ENCODE results near the gene STIMATE. TPM values are rescaled to one million over a fixed set of nuclear protein-coding genes. Genes with fewer than 3 reads are reported as not detected.
A peak's percentile ranks its signal among the peaks of the same experiment; 100 is the strongest.

The STIMATE gene
- total and polyA plus RNA-seq, 9 of the 15 experiments (the other 6 are each of a cell fraction or from before 2014, with no cell fraction given) = 0.14 to 7.7 (median 4.9) TPM

DNA sequence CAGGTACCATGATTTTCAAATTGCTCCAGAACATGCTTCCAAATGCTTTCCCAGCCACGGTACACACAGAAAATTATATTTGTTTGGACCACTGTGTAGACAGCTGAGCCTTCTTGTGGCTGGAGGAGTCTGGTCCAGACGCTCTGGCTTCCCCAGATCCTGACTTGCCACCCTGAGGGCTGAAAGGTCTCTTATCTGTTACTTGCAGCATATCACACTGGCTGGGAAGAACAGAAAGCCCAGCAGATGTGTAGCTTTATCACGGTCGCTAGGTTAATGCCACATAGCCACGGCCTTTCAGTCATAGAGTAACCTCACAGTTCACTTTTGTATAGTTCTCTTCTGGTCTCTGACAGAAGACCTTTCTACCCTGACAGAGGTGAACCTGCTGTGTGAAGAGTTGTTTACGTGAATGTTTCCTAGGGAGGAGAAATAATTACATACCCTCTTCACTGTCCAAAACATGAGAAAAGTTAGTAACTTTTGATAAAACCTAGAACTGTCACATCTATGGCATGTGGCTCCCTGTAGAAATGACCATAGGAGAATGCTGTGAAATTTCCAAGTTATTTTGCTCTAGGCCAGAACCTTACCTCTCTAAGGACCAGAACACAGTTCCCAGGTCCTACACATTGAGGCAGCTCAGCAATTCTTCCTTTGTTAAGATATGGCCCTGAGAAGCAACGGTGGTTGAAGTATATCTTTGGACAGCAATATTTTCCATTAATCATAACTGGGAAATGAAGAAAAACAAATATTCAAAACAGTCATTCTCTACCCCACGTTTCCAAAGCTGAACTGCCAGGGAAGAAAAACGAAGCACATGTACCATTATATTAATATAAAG lies 15.8 kb upstream of the STIMATE start (continued):
- TF ChIP-seq, protein P1, sequence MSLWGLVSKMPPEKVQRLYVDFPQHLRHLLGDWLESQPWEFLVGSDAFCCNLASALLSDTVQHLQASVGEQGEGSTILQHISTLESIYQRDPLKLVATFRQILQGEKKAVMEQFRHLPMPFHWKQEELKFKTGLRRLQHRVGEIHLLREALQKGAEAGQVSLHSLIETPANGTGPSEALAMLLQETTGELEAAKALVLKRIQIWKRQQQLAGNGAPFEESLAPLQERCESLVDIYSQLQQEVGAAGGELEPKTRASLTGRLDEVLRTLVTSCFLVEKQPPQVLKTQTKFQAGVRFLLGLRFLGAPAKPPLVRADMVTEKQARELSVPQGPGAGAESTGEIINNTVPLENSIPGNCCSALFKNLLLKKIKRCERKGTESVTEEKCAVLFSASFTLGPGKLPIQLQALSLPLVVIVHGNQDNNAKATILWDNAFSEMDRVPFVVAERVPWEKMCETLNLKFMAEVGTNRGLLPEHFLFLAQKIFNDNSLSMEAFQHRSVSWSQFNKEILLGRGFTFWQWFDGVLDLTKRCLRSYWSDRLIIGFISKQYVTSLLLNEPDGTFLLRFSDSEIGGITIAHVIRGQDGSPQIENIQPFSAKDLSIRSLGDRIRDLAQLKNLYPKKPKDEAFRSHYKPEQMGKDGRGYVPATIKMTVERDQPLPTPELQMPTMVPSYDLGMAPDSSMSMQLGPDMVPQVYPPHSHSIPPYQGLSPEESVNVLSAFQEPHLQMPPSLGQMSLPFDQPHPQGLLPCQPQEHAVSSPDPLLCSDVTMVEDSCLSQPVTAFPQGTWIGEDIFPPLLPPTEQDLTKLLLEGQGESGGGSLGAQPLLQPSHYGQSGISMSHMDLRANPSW (CRISPR knock-in tag; IDR thresholded peaks at IDR 0.05) = no peak
- TF ChIP-seq EGR1 (conservative IDR thresholded peaks at IDR 0.05) (no peak), RCOR1 (IDR thresholded peaks at IDR 0.05; ENCODE audit: borderline replicate concordance in 1 of 2, low read depth in 2 of 2, low read length in 2 of 2) (peak; percentile 73 to 89), C11orf30 (IDR thresholded peaks at IDR 0.05; ENCODE audit: low read depth) (no peak), ZNF644 (tag; IDR thresholded peaks at IDR 0.05; ENCODE audit: low read depth) (0 out of 2 replicates have a peak, but pooled peaks have one; percentile 51), ZNF766 (CRISPR knock-in tag; conservative IDR thresholded peaks at IDR 0.05) (0 out of 2 replicates have a peak, but pooled peaks have one; percentile 57), KHSRP (IDR thresholded peaks at IDR 0.05) (no peak), U2AF2 (optimal IDR thresholded peaks at IDR 0.05; ENCODE audit: low read depth, low read length) (no peak), CHCHD3 (CRISPR knock-in tag; IDR thresholded peaks at IDR 0.05) (no peak), STAG1 (CRISPR knock-in tag; IDR thresholded peaks at IDR 0.05; ENCODE audit: borderline replicate concordance) (no peak)
- TF ChIP-seq, protein P2, sequence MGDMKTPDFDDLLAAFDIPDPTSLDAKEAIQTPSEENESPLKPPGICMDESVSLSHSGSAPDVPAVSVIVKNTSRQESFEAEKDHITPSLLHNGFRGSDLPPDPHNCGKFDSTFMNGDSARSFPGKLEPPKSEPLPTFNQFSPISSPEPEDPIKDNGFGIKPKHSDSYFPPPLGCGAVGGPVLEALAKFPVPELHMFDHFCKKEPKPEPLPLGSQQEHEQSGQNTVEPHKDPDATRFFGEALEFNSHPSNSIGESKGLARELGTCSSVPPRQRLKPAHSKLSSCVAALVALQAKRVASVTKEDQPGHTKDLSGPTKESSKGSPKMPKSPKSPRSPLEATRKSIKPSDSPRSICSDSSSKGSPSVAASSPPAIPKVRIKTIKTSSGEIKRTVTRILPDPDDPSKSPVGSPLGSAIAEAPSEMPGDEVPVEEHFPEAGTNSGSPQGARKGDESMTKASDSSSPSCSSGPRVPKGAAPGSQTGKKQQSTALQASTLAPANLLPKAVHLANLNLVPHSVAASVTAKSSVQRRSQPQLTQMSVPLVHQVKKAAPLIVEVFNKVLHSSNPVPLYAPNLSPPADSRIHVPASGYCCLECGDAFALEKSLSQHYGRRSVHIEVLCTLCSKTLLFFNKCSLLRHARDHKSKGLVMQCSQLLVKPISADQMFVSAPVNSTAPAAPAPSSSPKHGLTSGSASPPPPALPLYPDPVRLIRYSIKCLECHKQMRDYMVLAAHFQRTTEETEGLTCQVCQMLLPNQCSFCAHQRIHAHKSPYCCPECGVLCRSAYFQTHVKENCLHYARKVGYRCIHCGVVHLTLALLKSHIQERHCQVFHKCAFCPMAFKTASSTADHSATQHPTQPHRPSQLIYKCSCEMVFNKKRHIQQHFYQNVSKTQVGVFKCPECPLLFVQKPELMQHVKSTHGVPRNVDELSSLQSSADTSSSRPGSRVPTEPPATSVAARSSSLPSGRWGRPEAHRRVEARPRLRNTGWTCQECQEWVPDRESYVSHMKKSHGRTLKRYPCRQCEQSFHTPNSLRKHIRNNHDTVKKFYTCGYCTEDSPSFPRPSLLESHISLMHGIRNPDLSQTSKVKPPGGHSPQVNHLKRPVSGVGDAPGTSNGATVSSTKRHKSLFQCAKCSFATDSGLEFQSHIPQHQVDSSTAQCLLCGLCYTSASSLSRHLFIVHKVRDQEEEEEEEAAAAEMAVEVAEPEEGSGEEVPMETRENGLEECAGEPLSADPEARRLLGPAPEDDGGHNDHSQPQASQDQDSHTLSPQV (IDR thresholded peaks at IDR 0.05) = 0 out of 2 replicates have a peak, but pooled peaks have one; percentile 16
- TF ChIP-seq, protein P3, sequence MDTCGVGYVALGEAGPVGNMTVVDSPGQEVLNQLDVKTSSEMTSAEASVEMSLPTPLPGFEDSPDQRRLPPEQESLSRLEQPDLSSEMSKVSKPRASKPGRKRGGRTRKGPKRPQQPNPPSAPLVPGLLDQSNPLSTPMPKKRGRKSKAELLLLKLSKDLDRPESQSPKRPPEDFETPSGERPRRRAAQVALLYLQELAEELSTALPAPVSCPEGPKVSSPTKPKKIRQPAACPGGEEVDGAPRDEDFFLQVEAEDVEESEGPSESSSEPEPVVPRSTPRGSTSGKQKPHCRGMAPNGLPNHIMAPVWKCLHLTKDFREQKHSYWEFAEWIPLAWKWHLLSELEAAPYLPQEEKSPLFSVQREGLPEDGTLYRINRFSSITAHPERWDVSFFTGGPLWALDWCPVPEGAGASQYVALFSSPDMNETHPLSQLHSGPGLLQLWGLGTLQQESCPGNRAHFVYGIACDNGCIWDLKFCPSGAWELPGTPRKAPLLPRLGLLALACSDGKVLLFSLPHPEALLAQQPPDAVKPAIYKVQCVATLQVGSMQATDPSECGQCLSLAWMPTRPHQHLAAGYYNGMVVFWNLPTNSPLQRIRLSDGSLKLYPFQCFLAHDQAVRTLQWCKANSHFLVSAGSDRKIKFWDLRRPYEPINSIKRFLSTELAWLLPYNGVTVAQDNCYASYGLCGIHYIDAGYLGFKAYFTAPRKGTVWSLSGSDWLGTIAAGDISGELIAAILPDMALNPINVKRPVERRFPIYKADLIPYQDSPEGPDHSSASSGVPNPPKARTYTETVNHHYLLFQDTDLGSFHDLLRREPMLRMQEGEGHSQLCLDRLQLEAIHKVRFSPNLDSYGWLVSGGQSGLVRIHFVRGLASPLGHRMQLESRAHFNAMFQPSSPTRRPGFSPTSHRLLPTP (IDR thresholded peaks at IDR 0.05; ENCODE audit: borderline replicate concordance, extremely low read depth, insufficient read length) = no peak
- TF ChIP-seq, protein P4, sequence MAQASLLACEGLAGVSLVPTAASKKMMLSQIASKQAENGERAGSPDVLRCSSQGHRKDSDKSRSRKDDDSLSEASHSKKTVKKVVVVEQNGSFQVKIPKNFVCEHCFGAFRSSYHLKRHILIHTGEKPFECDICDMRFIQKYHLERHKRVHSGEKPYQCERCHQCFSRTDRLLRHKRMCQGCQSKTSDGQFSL (CRISPR knock-in tag; IDR thresholded peaks at IDR 0.05) = no peak
- TF ChIP-seq, protein P4 (tag; IDR thresholded peaks at IDR 0.05) = no peak
- TF ChIP-seq, protein P5, sequence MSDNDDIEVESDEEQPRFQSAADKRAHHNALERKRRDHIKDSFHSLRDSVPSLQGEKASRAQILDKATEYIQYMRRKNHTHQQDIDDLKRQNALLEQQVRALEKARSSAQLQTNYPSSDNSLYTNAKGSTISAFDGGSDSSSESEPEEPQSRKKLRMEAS (CRISPR knock-in tag; IDR thresholded peaks at IDR 0.05) = no peak

Data from K562 (cell line).